H9 (cell line): Measurements from ENCODE around the gene PARD3. TPM values are rescaled to one million over a fixed set of nuclear protein-coding genes. Genes with fewer than 3 reads are reported as not detected.

ENCODE experiments used
- DNase-seq: peaks from one replicate; pipeline ENCODE4 v3.0.0-alpha.2; 2017
- H2AFZ ChIP-seq: one replicate; pipeline ENCODE4 v1.6.1; 2013; ENCODE audit warnings: mild to moderate bottlenecking, low read length, control low read depth, moderate library complexity
- H2AK5ac ChIP-seq: 2 replicates; pipeline ENCODE4 v1.6.1; 2013; ENCODE audit warnings: low read length, control low read depth, mixed read lengths; ENCODE audit not compliant: insufficient read length
- H2BK120ac ChIP-seq: one replicate; pipeline ENCODE4 v1.6.1; 2013; ENCODE audit warnings: low read depth, mild to moderate bottlenecking, low read length, control low read depth, inconsistent platforms; ENCODE audit not compliant: poor library complexity, severe bottlenecking
- H2BK12ac ChIP-seq: 2 replicates; pipeline ENCODE4 v1.6.1; 2013; ENCODE audit warnings: low read length, control low read depth, mixed read lengths, low read depth; ENCODE audit not compliant: insufficient read length
- H2BK15ac ChIP-seq: 2 replicates; pipeline ENCODE4 v1.6.1; 2013; ENCODE audit warnings: low read depth, low read length, control low read depth
- H2BK20ac ChIP-seq: one replicate; pipeline ENCODE4 v1.6.1; 2013; ENCODE audit warnings: low read depth, mild to moderate bottlenecking, low read length, control low read depth, inconsistent platforms; ENCODE audit not compliant: poor library complexity, severe bottlenecking
- H2BK5ac ChIP-seq: 2 replicates; pipeline ENCODE4 v1.6.1; 2013; ENCODE audit warnings: low read length, control low read depth, mixed read lengths; ENCODE audit not compliant: insufficient read length
- H3K14ac ChIP-seq: 2 replicates; pipeline ENCODE4 v1.6.1; 2013; ENCODE audit warnings: low read length, control low read depth; ENCODE audit not compliant: insufficient read depth
- H3K18ac ChIP-seq: 2 replicates; pipeline ENCODE4 v1.6.1; 2013; ENCODE audit warnings: low read depth, mild to moderate bottlenecking, mixed read lengths, low read length, control low read depth; ENCODE audit not compliant: insufficient read length
- H3K23ac ChIP-seq: 2 replicates; pipeline ENCODE4 v1.6.1; 2013; ENCODE audit warnings: low read length, control low read depth, mixed read lengths, low read depth; ENCODE audit not compliant: insufficient read length
- H3K23me2 ChIP-seq: 2 replicates; pipeline ENCODE4 v1.6.1; 2013; ENCODE audit warnings: low read depth, mild to moderate bottlenecking, mixed read lengths, low read length, control low read depth; ENCODE audit not compliant: insufficient read length, poor library complexity, severe bottlenecking
- H3K27ac ChIP-seq: 2 replicates; pipeline ENCODE4 v1.5.1; 2013; ENCODE audit warnings: low read length, control low read depth, mixed read lengths, low read depth; ENCODE audit not compliant: insufficient read length
- H3K27me3 ChIP-seq: 2 replicates; pipeline ENCODE4 v1.6.1; 2013; ENCODE audit warnings: low read length, control low read depth, inconsistent platforms; ENCODE audit not compliant: insufficient read depth
- H3K4ac ChIP-seq: 2 replicates; pipeline ENCODE4 v1.6.1; 2013; ENCODE audit warnings: low read depth, mild to moderate bottlenecking, control low read depth, inconsistent platforms, low read length, moderate library complexity
- H3K4me1 ChIP-seq: 2 replicates; pipeline ENCODE4 v1.6.1; 2013; ENCODE audit warnings: low read length, control low read depth, inconsistent platforms; ENCODE audit not compliant: insufficient read depth
- H3K4me2 ChIP-seq: 2 replicates; pipeline ENCODE4 v1.6.1; 2013; ENCODE audit warnings: low read length, control low read depth, mixed read lengths; ENCODE audit not compliant: insufficient read length, insufficient read depth
- H3K56ac ChIP-seq: 2 replicates; pipeline ENCODE4 v1.6.1; 2013; ENCODE audit warnings: low read depth, mild to moderate bottlenecking, mixed read lengths, low read length, control low read depth; ENCODE audit not compliant: insufficient read length
- H3K79me1 ChIP-seq: 2 replicates; pipeline ENCODE4 v1.6.1; 2013; ENCODE audit warnings: low read depth, mild to moderate bottlenecking, moderate library complexity, low read length, control low read depth, inconsistent platforms; ENCODE audit not compliant: insufficient read depth, poor library complexity, severe bottlenecking
- H3K79me2 ChIP-seq: 2 replicates; pipeline ENCODE4 v1.6.1; 2013; ENCODE audit warnings: low read length, control low read depth, inconsistent platforms; ENCODE audit not compliant: insufficient read depth
- H3K9ac ChIP-seq: 2 replicates; pipeline ENCODE4 v1.6.1; 2013; ENCODE audit warnings: low read length, control low read depth, mixed read lengths; ENCODE audit not compliant: insufficient read length; ENCODE audit errors: extremely low read depth
- H3K9me3 ChIP-seq: one replicate; pipeline ENCODE4 v1.6.1; 2013; ENCODE audit warnings: low read depth, low read length, inconsistent platforms; ENCODE audit not compliant: control insufficient read depth
- H3T11ph ChIP-seq: one replicate; pipeline ENCODE4 v1.6.1; 2013; ENCODE audit warnings: mild to moderate bottlenecking, low read length, control low read depth, inconsistent platforms
- H4K20me1 ChIP-seq: one replicate; pipeline ENCODE4 v1.6.1; 2013; ENCODE audit not compliant: control insufficient read depth, insufficient read length, insufficient read depth
- H4K5ac ChIP-seq: 2 replicates; pipeline ENCODE4 v1.6.1; 2013; ENCODE audit warnings: low read depth, mild to moderate bottlenecking, mixed read lengths, low read length, control low read depth; ENCODE audit not compliant: insufficient read length
- H4K8ac ChIP-seq: replicated peaks from 2 replicates; pipeline ENCODE4 v1.6.1; 2013; ENCODE audit warnings: low read length, control low read depth, mixed read lengths, low read depth; ENCODE audit not compliant: insufficient read length
- H4K91ac ChIP-seq: 2 replicates; pipeline ENCODE4 v1.6.1; 2013; ENCODE audit warnings: low read depth, mild to moderate bottlenecking, moderate library complexity, mixed read lengths, low read length, control low read depth; ENCODE audit not compliant: insufficient read length
- H3K27ac Mint-ChIP-seq, 3 experiments: 2 replicates in 2 of 3; 3 replicates in 1 of 3; pipeline ENCODE4 v1.8.0; 2020 to 2021; ENCODE audit warnings: mixed read lengths in 3 of 3, mild to moderate bottlenecking in 1 of 3, moderate library complexity in 1 of 3
- H3K27me3 Mint-ChIP-seq: 2 replicates; pipeline ENCODE4 v1.8.0; 2021; ENCODE audit warnings: low read depth, mild to moderate bottlenecking, moderate library complexity, mixed read lengths
- H3K36me3 Mint-ChIP-seq, 3 experiments: 2 replicates in 2 of 3; 3 replicates in 1 of 3; pipeline ENCODE4 v1.8.0; 2020 to 2021; ENCODE audit warnings: low read depth in 3 of 3, mixed read lengths in 3 of 3; ENCODE audit not compliant: insufficient read depth in 1 of 3
- H3K4me1 Mint-ChIP-seq, 2 experiments: 2 replicates each; pipeline ENCODE4 v1.8.0; 2020; ENCODE audit warnings: mixed read lengths in 2 of 2
- H3K4me3 Mint-ChIP-seq, 2 experiments: 2 replicates in 1 of 2; 3 replicates in 1 of 2; pipeline ENCODE4 v1.8.0; 2020 to 2021; ENCODE audit warnings: mild to moderate bottlenecking in 2 of 2, mixed read lengths in 2 of 2, moderate library complexity in 1 of 2
- H3K9me3 Mint-ChIP-seq, 2 experiments: 2 replicates in 1 of 2; 3 replicates in 1 of 2; pipeline ENCODE4 v1.8.0; 2020; ENCODE audit warnings: mild to moderate bottlenecking in 2 of 2, mixed read lengths in 2 of 2, moderate library complexity in 1 of 2
- CTCF ChIP-seq: fragments of 200-600 bp; sonication (generic); conservative IDR thresholded peaks from 3 replicates; pipeline ENCODE4 v1.8.0; 2021; ENCODE audit warnings: antibody characterized with exemption, mild to moderate bottlenecking
- WGBS: extraction: QIAGEN DNeasy Blood & Tissue Kit; methylation state at CpG from one replicate; pipeline ENCODE4 v1.1.7; 2013; ENCODE audit warnings: missing lambda C conversion rate, low lambda C conversion rate, mixed read lengths; ENCODE audit not compliant: insufficient read length; ENCODE audit errors: extremely low coverage; 5-methylcytosine and 5-hydroxymethylcytosine counted together
- total RNA-seq: library from RNA; stranded (reverse); gene quantifications from 2 replicates; pipeline ENCODE4 v1.2.1, GENCODE V29; 2021

Gene PARD3
- total RNA-seq, 1 experiment from 2014 or later: 44.7 TPM

GRCh38 chr10:34374356-34375045 lies 440.6 kb downstream of the PARD3 start:
- WGBS: no CpG with 5 or more reads among the region's 6 CpGs
- no peaks in the 10 kb centered on the region for H3K79me1 ChIP-seq
- H4K5ac ChIP-seq: no peak overlapping the region
- no peak overlapping the region for H2BK20ac ChIP-seq
- no peaks in the 10 kb centered on the region for H3K79me2 ChIP-seq
- no peaks in the 10 kb centered on the region for H3K27me3 ChIP-seq
- H2AK5ac ChIP-seq: no peak overlapping the region
- no peak overlapping the region for H3K23ac ChIP-seq
- H3K4me1 ChIP-seq: peaks cover 2% of the 10 kb centered on the region; the same call in 1 of the 2 replicates
- DNase-seq: no peak
- H2BK12ac ChIP-seq: no peak overlapping the region
- H4K8ac ChIP-seq: no peak overlapping the region
- Mint-ChIP-seq H3K27me3 (no peaks in the 10 kb centered on the region), H3K4me3 (no peak overlapping the region), H3K4me1 (peaks cover 45 to 53% of the 10 kb centered on the region in 2 experiments), H3K27ac (peak overlapping the region in 2 of 3 experiments; percentile 56 to 82; a peak in 3 of 7 replicates), H3K9me3 (0 out of 5 replicates have a peak, but pooled peaks cover 0 to 3% of the 10 kb centered on the region in 2 experiments), H3K36me3 (peaks cover 0 to 11% (median 10%) of the 10 kb centered on the region in 3 experiments; a peak in 4 of 7 replicates)
- no peaks in the 10 kb centered on the region for H3K9me3 ChIP-seq
- TF ChIP-seq CTCF: no peak
- no peaks in the 10 kb centered on the region for H4K20me1 ChIP-seq
- H4K91ac ChIP-seq: no peak overlapping the region
- H2BK15ac ChIP-seq: no peak overlapping the region
- H3K56ac ChIP-seq: no peak overlapping the region
- no peak overlapping the region for H2BK120ac ChIP-seq
- no peak overlapping the region for H3K27ac ChIP-seq
- no peak overlapping the region for H3T11ph ChIP-seq
- no peak overlapping the region for H2BK5ac ChIP-seq
- H3K4me2 ChIP-seq: no peak overlapping the region
- H3K4ac ChIP-seq: no peak overlapping the region
- no peak overlapping the region for H3K9ac ChIP-seq
- H3K23me2 ChIP-seq: no peaks in the 10 kb centered on the region
- no peak overlapping the region for H3K14ac ChIP-seq
- H3K18ac ChIP-seq: no peak overlapping the region
- no peak overlapping the region for H2AFZ ChIP-seq
